ENCODE results near the gene TBXT. TPM values are rescaled to one million over a fixed set of nuclear protein-coding genes. Genes with fewer than 3 reads are reported as not detected.
"Not testable (repeated sequence)": the region's sequence is repeated elsewhere in the genome, so short reads cannot be mapped to it uniquely, and the experiment has no call there.

The TBXT gene
- total and polyA plus RNA-seq, 9 donors: not detected

DNA sequence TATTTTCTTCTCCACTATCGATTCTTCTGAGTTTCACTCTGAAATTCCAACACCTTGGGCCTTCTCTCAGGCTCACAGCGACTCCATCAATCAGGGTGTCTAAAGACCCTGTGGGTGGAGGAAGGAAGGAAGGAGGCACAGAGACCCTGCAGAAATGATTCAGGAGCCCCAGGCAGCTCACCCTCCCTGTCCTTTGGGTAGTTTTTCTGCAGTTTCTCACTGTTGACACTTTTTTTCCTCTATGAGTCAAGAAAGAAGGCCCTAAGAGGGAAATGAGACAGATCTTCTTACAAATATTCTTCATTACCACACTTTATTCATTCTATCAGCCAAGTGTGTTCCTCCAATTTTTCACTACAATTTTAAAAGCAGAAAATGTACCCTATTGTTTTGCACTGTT lies 34.2 kb upstream of the TBXT start:
- no peak overlapping the region for H3K4me3 ChIP-seq (ENCODE audit: low read length)
- 80% methylated on average over 1 of the region's 2 CpGs for WGBS (ENCODE audit: insufficient coverage)
- no peaks in the 10 kb centered on the region for H3K9me3 ChIP-seq (replicated peaks; ENCODE audit: control insufficient read depth, low read depth, low read length)
- H3K4me1 ChIP-seq (ENCODE audit: control insufficient read depth, insufficient read depth, low read length): peaks cover 4% of the 10 kb centered on the region
- peaks cover 7% of the 10 kb centered on the region for H3K27me3 ChIP-seq (ENCODE audit: control insufficient read depth, insufficient read depth, low read length)
- DNase-seq: peak; percentile 4
- H3K27ac ChIP-seq (ENCODE audit: low read length): no peak overlapping the region
- H3K36me3 ChIP-seq (ENCODE audit: control insufficient read depth, insufficient read depth, low read length): no peaks in the 10 kb centered on the region

- Histone ChIP-seq H3K27ac (ENCODE audit: low read length) (no peak overlapping the region), H3K27me3 (ENCODE audit: control insufficient read depth, insufficient read depth, low read length) (peaks cover 9% of the 10 kb centered on the region), H3K4me3 (ENCODE audit: low read length) (no peak overlapping the region), H3K4me1 (ENCODE audit: control insufficient read depth, insufficient read depth, low read length) (peaks cover 6% of the 10 kb centered on the region), H3K36me3 (ENCODE audit: control insufficient read depth, insufficient read depth, low read length) (no peaks in the 10 kb centered on the region), H3K9me3 (replicated peaks; ENCODE audit: control insufficient read depth, low read depth, low read length) (no peaks in the 10 kb centered on the region)
- DNase-seq: no peak
- 28% methylated on average over 2 of the region's 5 CpGs for WGBS (ENCODE audit: insufficient coverage)
Observed at GRCh38 chr6:166197361-166197760, 29.7 kb upstream of the TBXT start.

DNA sequence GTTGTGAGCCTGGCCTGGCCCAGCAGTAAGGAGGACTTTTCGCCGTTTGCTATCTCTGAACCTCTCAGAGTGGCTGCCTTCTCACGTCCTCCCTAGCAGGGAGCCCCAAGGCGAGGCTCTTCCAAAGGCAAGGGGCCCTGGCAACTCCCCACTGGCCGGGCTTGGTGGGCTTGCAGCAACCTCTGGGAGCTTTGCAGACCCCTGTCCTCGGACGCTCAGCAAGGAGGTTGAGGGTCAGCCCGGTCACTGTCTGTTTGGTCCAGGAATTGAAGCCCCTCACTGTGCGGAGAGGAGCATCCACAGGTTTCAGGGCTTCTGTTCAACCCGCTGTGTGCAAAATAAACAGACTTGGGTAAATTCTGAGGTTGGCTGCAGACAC lies 28.2 kb upstream of the TBXT start:
- H3K36me3 ChIP-seq (ENCODE audit: control insufficient read depth, insufficient read depth, low read length): no peaks in the 10 kb centered on the region
- H3K4me3 ChIP-seq (ENCODE audit: low read length): no peak overlapping the region
- WGBS (ENCODE audit: insufficient coverage): 61% methylated on average over 9 of the region's 10 CpGs
- peaks cover 9% of the 10 kb centered on the region for H3K27me3 ChIP-seq (ENCODE audit: control insufficient read depth, insufficient read depth, low read length)
- no peak overlapping the region for H3K27ac ChIP-seq (ENCODE audit: low read length)
- peaks cover 2% of the 10 kb centered on the region for H3K4me1 ChIP-seq (ENCODE audit: control insufficient read depth, insufficient read depth, low read length)
- DNase-seq: no peak
- H3K9me3 ChIP-seq (replicated peaks; ENCODE audit: control insufficient read depth, low read depth, low read length): no peaks in the 10 kb centered on the region

GRCh38 chr6:166194914-166195859 lies 27.5 kb upstream of the TBXT start:
- peak; percentile 12 for DNase-seq
- Histone ChIP-seq H3K4me3 (ENCODE audit: low read length) (no peak overlapping the region), H3K27me3 (ENCODE audit: control insufficient read depth, insufficient read depth, low read length) (peaks cover 9% of the 10 kb centered on the region), H3K27ac (ENCODE audit: low read length) (no peak overlapping the region), H3K4me1 (ENCODE audit: control insufficient read depth, insufficient read depth, low read length) (peaks cover 2% of the 10 kb centered on the region), H3K9me3 (replicated peaks; ENCODE audit: control insufficient read depth, low read depth, low read length) (no peaks in the 10 kb centered on the region), H3K36me3 (ENCODE audit: control insufficient read depth, insufficient read depth, low read length) (no peaks in the 10 kb centered on the region)
- WGBS (ENCODE audit: insufficient coverage): 50% methylated on average over 7 of the region's 13 CpGs

DNA sequence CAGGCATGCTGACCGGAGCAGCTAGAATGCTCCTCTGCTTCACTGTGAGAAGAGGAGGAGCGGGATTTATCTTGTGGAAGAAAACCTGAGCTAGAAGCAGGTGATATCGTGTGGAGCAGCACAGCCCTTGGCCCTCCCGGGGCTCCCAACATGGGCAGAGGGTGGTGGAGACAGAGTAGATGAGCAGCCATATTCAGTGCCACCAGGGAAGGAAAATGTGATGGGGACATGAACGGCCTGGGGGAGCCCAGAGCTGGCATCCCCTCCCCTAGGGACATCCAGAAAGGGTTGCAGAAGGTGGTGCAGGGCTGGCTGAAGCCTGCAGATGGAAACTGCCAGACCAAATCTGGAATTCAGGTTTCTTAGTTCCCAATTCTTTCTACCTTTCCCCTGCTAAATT lies 24.9 kb upstream of the TBXT start:
- DNase-seq: no peak
- Histone ChIP-seq H3K27ac (ENCODE audit: low read length) (no peak overlapping the region), H3K4me3 (ENCODE audit: low read length) (no peak overlapping the region), H3K4me1 (ENCODE audit: control insufficient read depth, insufficient read depth, low read length) (peaks cover 2% of the 10 kb centered on the region), H3K27me3 (ENCODE audit: control insufficient read depth, insufficient read depth, low read length) (peaks cover 6% of the 10 kb centered on the region), H3K36me3 (ENCODE audit: control insufficient read depth, insufficient read depth, low read length) (no peaks in the 10 kb centered on the region), H3K9me3 (replicated peaks; ENCODE audit: control insufficient read depth, low read depth, low read length) (no peaks in the 10 kb centered on the region)
- WGBS (ENCODE audit: insufficient coverage): 82% methylated on average over 4 of the region's 5 CpGs

DNA sequence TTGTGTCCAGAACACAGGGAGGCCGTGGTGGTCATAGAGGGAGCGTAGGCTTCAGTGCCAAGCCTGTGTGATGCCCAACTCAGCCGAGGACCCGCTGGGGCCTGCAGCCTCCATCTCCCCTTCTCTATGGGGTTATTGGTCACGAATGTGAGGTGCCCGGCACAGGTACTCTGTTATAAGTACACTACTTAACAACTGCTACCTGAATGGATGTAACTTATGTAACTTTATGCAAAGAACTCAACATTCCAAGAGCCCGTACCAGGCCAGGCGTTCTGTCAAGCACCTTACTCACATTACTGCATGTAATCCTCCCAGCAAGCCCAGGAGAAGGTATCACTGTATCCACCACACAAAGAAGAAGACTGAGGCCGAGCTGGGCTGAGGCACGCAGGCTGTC lies 24.5 kb upstream of the TBXT start:
- no peak overlapping the region for H3K4me3 ChIP-seq (ENCODE audit: low read length)
- no peak for DNase-seq
- H3K27ac ChIP-seq (ENCODE audit: low read length): no peak overlapping the region
- peaks cover 3% of the 10 kb centered on the region for H3K27me3 ChIP-seq (ENCODE audit: control insufficient read depth, insufficient read depth, low read length)
- no peaks in the 10 kb centered on the region for H3K9me3 ChIP-seq (replicated peaks; ENCODE audit: control insufficient read depth, low read depth, low read length)
- WGBS (ENCODE audit: insufficient coverage): 84% methylated on average over 3 of the region's 10 CpGs
- peaks cover 2% of the 10 kb centered on the region for H3K4me1 ChIP-seq (ENCODE audit: control insufficient read depth, insufficient read depth, low read length)
- H3K36me3 ChIP-seq (ENCODE audit: control insufficient read depth, insufficient read depth, low read length): no peaks in the 10 kb centered on the region

DNA sequence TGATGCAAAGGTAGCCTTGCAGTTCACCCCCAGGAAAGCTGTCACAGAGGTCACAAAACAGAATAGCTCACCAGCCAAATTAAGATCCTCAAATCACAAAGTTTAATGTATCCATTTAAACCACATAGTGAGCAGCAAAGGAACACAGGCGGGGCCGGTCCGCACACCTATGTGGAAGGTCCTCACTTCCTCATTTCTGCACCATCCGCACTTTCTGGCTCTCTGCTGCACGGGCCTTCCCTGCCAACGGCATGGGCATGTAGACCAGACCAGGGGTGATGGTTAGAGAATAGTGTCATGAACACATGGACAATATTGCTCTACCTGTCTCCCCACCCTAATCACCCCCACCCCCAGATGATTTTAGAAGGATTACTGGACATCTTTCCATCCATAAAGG lies 12.1 kb upstream of the TBXT start:
- H3K4me3 ChIP-seq (ENCODE audit: low read length): no peak overlapping the region
- no peak overlapping the region for H3K27ac ChIP-seq (ENCODE audit: low read length)
- no peaks in the 10 kb centered on the region for H3K9me3 ChIP-seq (replicated peaks; ENCODE audit: control insufficient read depth, low read depth, low read length)
- WGBS (ENCODE audit: insufficient coverage): 87% methylated on average over 3 of the region's 6 CpGs
- DNase-seq: no peak
- no peaks in the 10 kb centered on the region for H3K36me3 ChIP-seq (ENCODE audit: control insufficient read depth, insufficient read depth, low read length)
- peaks cover 7% of the 10 kb centered on the region for H3K27me3 ChIP-seq (ENCODE audit: control insufficient read depth, insufficient read depth, low read length)
- no peaks in the 10 kb centered on the region for H3K4me1 ChIP-seq (ENCODE audit: control insufficient read depth, insufficient read depth, low read length)

GRCh38 chr6:166176106-166176505 lies 8.5 kb upstream of the TBXT start:
- Histone ChIP-seq H3K4me3 (ENCODE audit: low read length) (no peak overlapping the region), H3K36me3 (ENCODE audit: control insufficient read depth, insufficient read depth, low read length) (no peaks in the 10 kb centered on the region), H3K4me1 (ENCODE audit: control insufficient read depth, insufficient read depth, low read length) (peaks cover 3% of the 10 kb centered on the region), H3K27ac (ENCODE audit: low read length) (no peak overlapping the region), H3K27me3 (ENCODE audit: control insufficient read depth, insufficient read depth, low read length) (peaks cover 37% of the 10 kb centered on the region), H3K9me3 (replicated peaks; ENCODE audit: control insufficient read depth, low read depth, low read length) (no peaks in the 10 kb centered on the region)
- DNase-seq: no peak
- 0% methylated on average over 1 of the region's 2 CpGs for WGBS (ENCODE audit: insufficient coverage)

DNA sequence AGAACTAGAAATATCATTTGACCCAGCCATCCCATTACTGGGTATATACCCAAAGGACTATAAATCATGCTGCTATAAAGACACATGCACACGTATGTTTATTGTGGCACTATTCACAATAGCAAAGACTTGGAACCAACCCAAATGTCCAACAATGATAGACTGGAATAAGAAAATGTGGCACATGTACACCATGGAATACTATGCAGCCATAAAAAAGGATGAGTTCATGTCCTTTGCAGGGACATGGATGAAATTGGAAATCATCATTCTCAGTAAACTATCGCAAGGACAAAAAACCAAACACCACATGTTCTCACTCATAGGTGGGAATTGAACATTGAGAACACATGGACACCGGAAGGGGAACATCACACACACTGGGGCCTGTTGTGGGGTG lies 7.4 kb upstream of the TBXT start:
- not testable (repeated sequence) for H3K27ac ChIP-seq (ENCODE audit: low read length); H3K36me3 ChIP-seq (ENCODE audit: control insufficient read depth, insufficient read depth, low read length); H3K4me3 ChIP-seq (ENCODE audit: low read length); H3K4me1 ChIP-seq (ENCODE audit: control insufficient read depth, insufficient read depth, low read length); H3K9me3 ChIP-seq (replicated peaks; ENCODE audit: control insufficient read depth, low read depth, low read length); DNase-seq
- WGBS (ENCODE audit: insufficient coverage): no CpG with 5 or more reads among the region's 3 CpGs
- peaks cover 44% of the 10 kb centered on the region for H3K27me3 ChIP-seq (ENCODE audit: control insufficient read depth, insufficient read depth, low read length)

GRCh38 chr6:166174031-166174430 lies 6.4 kb upstream of the TBXT start:
- WGBS (ENCODE audit: insufficient coverage): 0% methylated on average over 2 of the region's 5 CpGs

More at GRCh38 chr6:166174031-166174430, 6.4 kb upstream of the TBXT start:
- DNase-seq: no peak
- H3K27ac ChIP-seq (ENCODE audit: low read length): no peak overlapping the region
- H3K9me3 ChIP-seq (replicated peaks; ENCODE audit: control insufficient read depth, low read depth, low read length): no peaks in the 10 kb centered on the region
- H3K36me3 ChIP-seq (ENCODE audit: control insufficient read depth, insufficient read depth, low read length): no peaks in the 10 kb centered on the region
- no peak overlapping the region for H3K4me3 ChIP-seq (ENCODE audit: low read length)
- peaks cover 54% of the 10 kb centered on the region for H3K27me3 ChIP-seq (ENCODE audit: control insufficient read depth, insufficient read depth, low read length)
- peaks cover 9% of the 10 kb centered on the region for H3K4me1 ChIP-seq (ENCODE audit: control insufficient read depth, insufficient read depth, low read length)
